DOHH2 (cell line): Measurements from ENCODE around the gene TMEM221.

Experiments
- H3F3A ChIP-seq: fragments of 200-600 bp; sonication (generic), shearing (Covaris generic); 2 replicates; pipeline ENCODE4 v1.6.0; 2016; ENCODE audit warnings: antibody characterized with exemption, mild to moderate bottlenecking; ENCODE audit not compliant: control insufficient read depth, insufficient read depth
- H3K27ac ChIP-seq: fragments of 200-600 bp; sonication (generic); 2 replicates; pipeline ENCODE4 v1.5.1; 2014; ENCODE audit warnings: low read depth, mild to moderate bottlenecking, low read length, moderate library complexity
- H3K27me3 ChIP-seq: fragments of 200-600 bp; sonication (generic); 2 replicates; pipeline ENCODE4 v1.6.1; 2014; ENCODE audit warnings: mild to moderate bottlenecking, low read length, mixed read lengths; ENCODE audit not compliant: control insufficient read depth
- H3K36me3 ChIP-seq: fragments of 200-600 bp; sonication (generic); 2 replicates; pipeline ENCODE4 v1.6.1; 2014; ENCODE audit warnings: mild to moderate bottlenecking, low read length, moderate library complexity, mixed read lengths; ENCODE audit not compliant: control insufficient read depth
- H3K4me1 ChIP-seq: fragments of 200-600 bp; sonication (generic); 2 replicates; pipeline ENCODE4 v1.6.1; 2014; ENCODE audit warnings: mild to moderate bottlenecking, low read length, mixed read lengths; ENCODE audit not compliant: control insufficient read depth
- H3K4me2 ChIP-seq: fragments of 200-600 bp; sonication (generic); 2 replicates; pipeline ENCODE4 v1.6.0; 2014; ENCODE audit warnings: mild to moderate bottlenecking, low read length, moderate library complexity
- H3K4me3 ChIP-seq: fragments of 200-600 bp; sonication (generic); 2 replicates; pipeline ENCODE4 v1.5.1; 2014; ENCODE audit warnings: mild to moderate bottlenecking, low read length, mixed read lengths
- H3K79me2 ChIP-seq: fragments of 200-600 bp; sonication (generic); 2 replicates; pipeline ENCODE4 v1.6.1; 2014; ENCODE audit warnings: mild to moderate bottlenecking, low read length, mixed read lengths; ENCODE audit not compliant: control insufficient read depth
- H3K9me2 ChIP-seq: fragments of 200-600 bp; sonication (generic); replicated peaks from 2 replicates; pipeline ENCODE4 v1.6.1; 2014; ENCODE audit warnings: mild to moderate bottlenecking, low read length, mixed read lengths; ENCODE audit not compliant: control insufficient read depth
- H3K9me3 ChIP-seq: fragments of 200-600 bp; sonication (generic); 2 replicates; pipeline ENCODE4 v1.6.1; 2014; ENCODE audit warnings: antibody characterized with exemption, low read length, mixed read lengths; ENCODE audit not compliant: control insufficient read depth, insufficient read depth
- H4K20me1 ChIP-seq: fragments of 200-600 bp; sonication (generic); 2 replicates; pipeline ENCODE4 v1.6.0; 2014; ENCODE audit warnings: low read depth, mild to moderate bottlenecking, antibody characterized with exemption, low read length, moderate library complexity; ENCODE audit not compliant: control insufficient read depth, insufficient read depth
- EZH2phosphoT487 ChIP-seq: fragments of 200-600 bp; sonication (generic); IDR thresholded peaks from 2 replicates; pipeline ENCODE4 v1.6.1; 2017; ENCODE audit warnings: borderline replicate concordance, mild to moderate bottlenecking, antibody characterized with exemption, low read length, moderate library complexity, mixed read lengths
- TF ChIP-seq, protein P1 (sequence below): fragments of 200-600 bp; sonication (generic); IDR thresholded peaks from one replicate; pipeline ENCODE4 v1.5.1; 2014; ENCODE audit warnings: antibody characterized with exemption, mild to moderate bottlenecking, low read depth, low read length; ENCODE audit not compliant: poor library complexity, severe bottlenecking

Gene TMEM221

DNA sequence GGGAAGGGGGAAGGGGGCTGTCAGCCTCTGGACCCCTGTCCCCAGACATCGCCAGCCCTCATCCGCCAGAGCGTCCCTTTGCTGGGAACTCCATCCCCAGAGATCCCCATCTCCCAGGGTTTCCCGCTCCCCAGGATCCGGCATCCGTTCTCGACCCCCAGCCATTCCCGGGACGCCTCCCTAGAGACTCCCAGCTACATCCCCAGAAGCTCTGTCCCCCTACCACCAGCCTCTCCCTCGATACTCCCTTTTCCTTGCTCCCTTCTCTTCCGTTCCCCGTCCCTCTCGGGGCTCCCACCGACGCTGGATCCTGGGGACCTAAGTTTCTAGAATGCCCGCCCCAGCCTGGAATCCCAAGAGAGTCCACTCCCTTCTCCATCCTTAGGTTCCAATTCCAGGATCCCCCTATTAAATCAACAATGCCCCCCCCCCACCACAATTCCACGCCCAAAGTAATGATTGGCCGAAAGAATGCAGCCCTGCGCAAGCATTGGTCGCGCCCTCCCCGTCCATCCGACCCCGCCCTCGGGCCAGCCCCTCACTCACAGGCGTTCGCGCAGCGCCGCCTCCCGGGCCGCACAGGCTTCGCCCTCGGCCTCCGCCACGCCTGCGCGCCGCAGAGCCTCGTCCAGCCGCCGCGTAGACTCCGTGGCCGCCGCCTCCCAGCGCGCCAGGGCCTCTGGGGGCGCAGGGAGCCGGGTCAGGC, 57.6 kb downstream of the TMEM221 start:
- H3K9me3 ChIP-seq: no peaks in the 10 kb centered on the region
- no peaks in the 10 kb centered on the region for H3K79me2 ChIP-seq
- no peaks in the 10 kb centered on the region for H3K9me2 ChIP-seq
- peak overlapping the region; percentile 53 for H3K4me3 ChIP-seq
- 0 out of 2 replicates have a peak, but pooled peaks cover 2% of the 10 kb centered on the region for H3K27me3 ChIP-seq
- H3K36me3 ChIP-seq: peaks cover 3% of the 10 kb centered on the region
- H3K27ac ChIP-seq: no peak overlapping the region
- H3K4me1 ChIP-seq: peaks cover 26% of the 10 kb centered on the region
- TF ChIP-seq, protein P1, sequence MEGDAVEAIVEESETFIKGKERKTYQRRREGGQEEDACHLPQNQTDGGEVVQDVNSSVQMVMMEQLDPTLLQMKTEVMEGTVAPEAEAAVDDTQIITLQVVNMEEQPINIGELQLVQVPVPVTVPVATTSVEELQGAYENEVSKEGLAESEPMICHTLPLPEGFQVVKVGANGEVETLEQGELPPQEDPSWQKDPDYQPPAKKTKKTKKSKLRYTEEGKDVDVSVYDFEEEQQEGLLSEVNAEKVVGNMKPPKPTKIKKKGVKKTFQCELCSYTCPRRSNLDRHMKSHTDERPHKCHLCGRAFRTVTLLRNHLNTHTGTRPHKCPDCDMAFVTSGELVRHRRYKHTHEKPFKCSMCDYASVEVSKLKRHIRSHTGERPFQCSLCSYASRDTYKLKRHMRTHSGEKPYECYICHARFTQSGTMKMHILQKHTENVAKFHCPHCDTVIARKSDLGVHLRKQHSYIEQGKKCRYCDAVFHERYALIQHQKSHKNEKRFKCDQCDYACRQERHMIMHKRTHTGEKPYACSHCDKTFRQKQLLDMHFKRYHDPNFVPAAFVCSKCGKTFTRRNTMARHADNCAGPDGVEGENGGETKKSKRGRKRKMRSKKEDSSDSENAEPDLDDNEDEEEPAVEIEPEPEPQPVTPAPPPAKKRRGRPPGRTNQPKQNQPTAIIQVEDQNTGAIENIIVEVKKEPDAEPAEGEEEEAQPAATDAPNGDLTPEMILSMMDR: peak; percentile 78
- TF ChIP-seq EZH2phosphoT487: no peak
- peaks cover 10% of the 10 kb centered on the region for H3F3A ChIP-seq
- H3K4me2 ChIP-seq: peak overlapping the region; percentile 66
- H4K20me1 ChIP-seq: no peaks in the 10 kb centered on the region

DNA sequence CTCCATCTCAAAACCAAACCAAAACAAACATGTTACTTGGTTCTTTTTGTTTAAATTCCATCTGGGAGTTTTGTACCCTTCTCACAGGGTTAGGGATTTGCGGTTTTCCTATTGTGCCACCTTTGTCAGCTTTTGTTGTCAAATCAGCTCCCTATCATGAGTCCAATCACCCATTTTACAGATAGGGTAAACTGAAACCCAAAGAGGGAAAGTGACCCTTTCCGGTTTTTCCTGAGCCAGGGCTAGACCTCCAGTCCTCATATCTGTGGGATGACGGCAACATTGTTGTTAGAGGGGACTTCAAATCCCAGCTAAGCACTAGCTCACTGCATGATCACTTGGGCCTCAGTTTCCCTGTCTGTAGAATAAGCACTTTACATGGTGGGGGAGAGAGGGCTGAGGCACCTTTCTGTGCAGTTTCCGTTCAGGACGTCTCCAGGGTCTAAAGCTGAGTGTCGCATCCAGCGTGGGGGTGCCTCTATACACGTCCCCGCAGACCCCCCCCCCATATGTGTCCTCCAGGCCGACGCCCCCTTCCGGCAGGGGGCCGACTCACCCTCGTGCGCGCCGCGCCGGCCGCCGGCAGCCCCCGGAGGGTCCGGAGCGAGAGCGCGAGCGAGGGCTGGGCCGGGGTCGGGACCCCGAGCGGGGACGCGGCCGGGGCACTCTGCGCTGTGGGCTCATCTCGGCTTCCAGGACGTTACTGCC, 58.4 kb downstream of the TMEM221 start:
- H3K79me2 ChIP-seq: no peaks in the 10 kb centered on the region
- H3F3A ChIP-seq: peaks cover 8% of the 10 kb centered on the region
- H4K20me1 ChIP-seq: no peaks in the 10 kb centered on the region
- H3K36me3 ChIP-seq: peaks cover under 1% of the 10 kb centered on the region
- H3K4me3 ChIP-seq: peak overlapping the region; percentile 53
- no peak overlapping the region for H3K27ac ChIP-seq
- H3K27me3 ChIP-seq: 0 out of 2 replicates have a peak, but pooled peaks cover 2% of the 10 kb centered on the region
- no peaks in the 10 kb centered on the region for H3K9me3 ChIP-seq
- TF ChIP-seq, protein P1: no peak
- no peak for TF ChIP-seq EZH2phosphoT487
- H3K4me2 ChIP-seq: peak overlapping the region; percentile 66
- peaks cover 21% of the 10 kb centered on the region for H3K4me1 ChIP-seq
- no peaks in the 10 kb centered on the region for H3K9me2 ChIP-seq

DNA sequence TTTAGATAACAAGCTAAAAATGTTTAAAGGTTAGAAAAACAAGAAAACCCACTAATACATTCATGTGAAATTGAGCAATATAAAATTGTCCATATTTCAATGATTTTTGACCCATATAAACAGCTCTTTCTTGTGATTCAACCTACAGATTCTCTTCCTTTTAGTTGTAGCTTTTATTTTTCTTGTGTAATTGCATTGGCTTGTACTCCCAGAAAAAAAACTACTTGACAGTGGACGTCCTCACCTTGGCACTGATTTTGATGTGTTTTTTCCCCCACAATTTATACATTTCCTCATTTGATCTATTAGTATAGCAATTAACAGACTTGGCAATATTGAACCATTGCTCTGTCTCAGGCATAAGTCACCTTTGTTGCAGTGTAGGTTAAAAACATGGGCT, 59.2 kb downstream of the TMEM221 start:
- TF ChIP-seq, protein P1: no peak
- TF ChIP-seq EZH2phosphoT487: no peak
- peaks cover 16% of the 10 kb centered on the region for H3K4me1 ChIP-seq
- no peaks in the 10 kb centered on the region for H3K36me3 ChIP-seq
- no peaks in the 10 kb centered on the region for H3K79me2 ChIP-seq
- no peaks in the 10 kb centered on the region for H3K9me2 ChIP-seq
- 0 out of 2 replicates have a peak, but pooled peaks cover 2% of the 10 kb centered on the region for H3K27me3 ChIP-seq
- peaks cover 10% of the 10 kb centered on the region for H3F3A ChIP-seq
- no peaks in the 10 kb centered on the region for H3K9me3 ChIP-seq
- H3K4me2 ChIP-seq: no peak overlapping the region
- H3K27ac ChIP-seq: no peak overlapping the region
- no peak overlapping the region for H3K4me3 ChIP-seq
- H4K20me1 ChIP-seq: no peaks in the 10 kb centered on the region
